Lung (tissue), 12 donors: ENCODE measurements around the gene CARD11. TPM values are rescaled to one million over a fixed set of nuclear protein-coding genes. Genes with fewer than 3 reads are reported as not detected.
"Not testable (repeated sequence)": the region's sequence is repeated elsewhere in the genome, so short reads cannot be mapped to it uniquely, and the experiment has no call there.

Experiments used
- ATAC-seq: fragments of 200-7000 bp; cut with Tn5 transposase; one replicate; pipeline ENCODE4 v1.9.1; 2020; ENCODE audit warnings: moderate number of reproducible peaks; ENCODE audit not compliant: insufficient read depth, low FRiP score
- DNase-seq, 3 donors: peaks; one replicate each; pipeline ENCODE4 v3.0.0-alpha.2; 2013 to 2017
- H3K27ac ChIP-seq, 2 donors: one replicate each; pipeline ENCODE4 v1.5.1; 2013; ENCODE audit warnings: mild to moderate bottlenecking in 2 of 2, moderate library complexity in 2 of 2, control low read depth in 1 of 2, inconsistent platforms in 1 of 2, low read depth in 1 of 2, low read length in 1 of 2
- H3K27me3 ChIP-seq, 3 donors: one replicate each; pipeline ENCODE4 v1.5.1; 2013; ENCODE audit warnings: low read length in 2 of 3; ENCODE audit not compliant: control insufficient read depth in 3 of 3, insufficient read depth in 3 of 3
- H3K36me3 ChIP-seq, 4 donors: one replicate each; pipeline ENCODE4 v1.5.1; 2013; ENCODE audit warnings: low read length in 4 of 4, mild to moderate bottlenecking in 1 of 4, moderate library complexity in 1 of 4; ENCODE audit not compliant: control insufficient read depth in 4 of 4, insufficient read depth in 4 of 4
- H3K4me1 ChIP-seq, 5 donors: one replicate each; pipeline ENCODE4 v1.5.1; 2013; ENCODE audit warnings: low read length in 5 of 5, mild to moderate bottlenecking in 2 of 5, moderate library complexity in 1 of 5; ENCODE audit not compliant: control insufficient read depth in 5 of 5, insufficient read depth in 5 of 5
- H3K4me3 ChIP-seq: one replicate; pipeline ENCODE4 v1.5.1; 2013; ENCODE audit warnings: mild to moderate bottlenecking, control low read depth, moderate library complexity
- H3K9ac ChIP-seq, 2 donors: one replicate each; pipeline ENCODE4 v1.5.1; 2013; ENCODE audit warnings: low read length in 2 of 2, control low read depth in 1 of 2; ENCODE audit not compliant: insufficient read depth in 1 of 2
- H3K9me3 ChIP-seq, 4 donors: one replicate each; pipeline ENCODE4 v1.5.1; 2013; ENCODE audit warnings: low read length in 3 of 4, mild to moderate bottlenecking in 1 of 4, moderate library complexity in 1 of 4; ENCODE audit not compliant: control insufficient read depth in 4 of 4, insufficient read depth in 3 of 4
- WGBS, 2 donors: extraction: QIAGEN DNeasy Blood & Tissue Kit; methylation state at CpG; one replicate each; pipeline ENCODE4 v1.1.7; 2013; 5-methylcytosine and 5-hydroxymethylcytosine counted together
- polyA plus RNA-seq, 2 donors: library from polyadenylated mRNA; stranded (reverse); fragments of 200-250 nt; gene quantifications; one replicate each; pipeline ENCODE4 v1.2.1, GENCODE V29; 2013
- total RNA-seq, 2 donors: library from RNA; depleted of rRNA in 1 of 2; stranded (reverse); fragments of >200 nt in 1 of 2; gene quantifications; one replicate each; pipeline ENCODE4 v1.2.1, GENCODE V29; 2014 to 2021
- TF ChIP-seq, protein P1 (sequence below): IDR thresholded peaks from 2 replicates; pipeline ENCODE4 v1.5.1; 2012; ENCODE audit warnings: mild to moderate bottlenecking; ENCODE audit errors: control extremely low read depth, extremely low read depth
- donor health status: control.
- donor health status: control.
- donor health status: Bipolar disorder and iron deficiency.
- donor health status: healthy.
- donor health status: DM: yes; HTN: yes; CAD: no.

The CARD11 gene
- total and polyA plus RNA-seq, 4 donors: 1.5 to 4.3 (median 3.7) TPM

DNA sequence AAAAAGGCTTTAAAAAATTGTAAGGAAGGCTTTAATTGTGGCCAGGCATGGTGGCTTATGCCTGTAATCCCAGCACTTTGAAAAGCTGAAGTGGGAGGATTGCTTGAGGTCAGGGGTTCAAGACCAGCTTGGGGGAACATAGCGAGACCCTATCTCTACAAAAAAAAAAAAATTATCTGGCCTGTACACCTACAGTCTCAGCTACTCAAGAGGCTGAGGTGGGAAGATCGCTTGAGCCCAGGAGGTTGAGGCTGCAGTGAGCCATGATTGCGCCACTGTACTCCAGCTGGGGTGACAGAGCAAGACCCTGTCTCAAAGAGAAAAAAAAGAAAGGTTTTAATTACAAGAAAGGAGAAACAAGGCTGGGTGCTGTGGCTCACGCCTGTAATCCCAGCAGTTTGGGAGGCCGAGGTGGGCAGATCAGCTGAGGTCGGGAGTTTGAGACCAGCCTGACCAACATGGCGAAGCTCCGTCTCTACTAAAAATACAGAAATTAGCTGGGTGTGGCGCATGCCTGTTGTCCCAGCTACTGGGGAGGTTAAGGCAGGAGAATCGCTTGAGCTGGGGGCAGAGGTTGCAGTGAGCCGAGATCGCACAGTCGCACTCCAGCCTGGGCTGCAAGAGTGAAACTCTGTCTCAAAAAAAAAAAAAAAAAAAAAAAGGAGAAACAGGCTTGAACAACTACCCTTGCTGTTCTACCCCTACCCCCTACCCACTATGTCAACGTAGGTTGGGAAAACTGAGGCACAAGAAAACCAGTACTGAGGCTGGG lies 83.7 kb downstream of the CARD11 start:
- Histone ChIP-seq H3K36me3 (no peaks in the 10 kb centered on the region), H3K9me3 (peaks cover 0 to 5% (median under 1%) of the 10 kb centered on the region in 4 donors), H3K4me1 (no peaks in the 10 kb centered on the region), H3K4me3 (no peak overlapping the region), H3K27ac (no peak overlapping the region), H3K27me3 (no peaks in the 10 kb centered on the region), H3K9ac (no peak overlapping the region)
- TF ChIP-seq, protein P1, sequence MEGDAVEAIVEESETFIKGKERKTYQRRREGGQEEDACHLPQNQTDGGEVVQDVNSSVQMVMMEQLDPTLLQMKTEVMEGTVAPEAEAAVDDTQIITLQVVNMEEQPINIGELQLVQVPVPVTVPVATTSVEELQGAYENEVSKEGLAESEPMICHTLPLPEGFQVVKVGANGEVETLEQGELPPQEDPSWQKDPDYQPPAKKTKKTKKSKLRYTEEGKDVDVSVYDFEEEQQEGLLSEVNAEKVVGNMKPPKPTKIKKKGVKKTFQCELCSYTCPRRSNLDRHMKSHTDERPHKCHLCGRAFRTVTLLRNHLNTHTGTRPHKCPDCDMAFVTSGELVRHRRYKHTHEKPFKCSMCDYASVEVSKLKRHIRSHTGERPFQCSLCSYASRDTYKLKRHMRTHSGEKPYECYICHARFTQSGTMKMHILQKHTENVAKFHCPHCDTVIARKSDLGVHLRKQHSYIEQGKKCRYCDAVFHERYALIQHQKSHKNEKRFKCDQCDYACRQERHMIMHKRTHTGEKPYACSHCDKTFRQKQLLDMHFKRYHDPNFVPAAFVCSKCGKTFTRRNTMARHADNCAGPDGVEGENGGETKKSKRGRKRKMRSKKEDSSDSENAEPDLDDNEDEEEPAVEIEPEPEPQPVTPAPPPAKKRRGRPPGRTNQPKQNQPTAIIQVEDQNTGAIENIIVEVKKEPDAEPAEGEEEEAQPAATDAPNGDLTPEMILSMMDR: no peak
- 92 to 94% methylated on average over 14 of the region's 14 CpGs for WGBS, 2 donors
- DNase-seq: no peak
- ATAC-seq: no peak

DNA sequence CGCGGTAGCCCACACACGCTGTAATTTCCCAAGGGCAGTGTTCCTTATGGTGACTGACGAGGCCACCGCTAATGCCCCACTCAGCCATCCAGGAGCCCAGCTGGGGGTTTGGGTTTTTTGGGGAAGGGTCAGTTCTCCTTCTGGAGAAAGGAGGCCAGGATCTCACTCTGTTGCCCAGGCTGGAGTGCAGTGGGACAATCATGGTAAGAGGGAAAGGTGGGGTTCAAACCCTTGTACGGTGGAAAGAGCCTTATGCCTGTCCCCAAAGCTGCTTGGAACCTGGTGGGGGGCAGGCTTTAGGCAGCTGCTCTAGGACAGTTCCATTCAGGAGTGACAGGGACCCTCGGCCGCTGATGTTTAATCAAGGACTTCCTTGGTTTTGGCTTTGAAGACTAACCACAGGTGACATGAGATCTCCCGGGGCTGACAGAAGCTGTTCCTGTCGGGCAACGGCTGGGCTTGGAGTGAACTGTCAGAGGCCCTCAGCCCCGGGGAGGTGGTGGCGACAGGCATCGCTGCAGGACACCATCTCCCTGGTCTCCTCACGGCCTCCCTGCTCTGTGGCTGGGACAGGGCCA lies 84.5 kb downstream of the CARD11 start:
- Histone ChIP-seq H3K9me3 (no peaks in the 10 kb centered on the region), H3K4me1 (no peaks in the 10 kb centered on the region), H3K9ac (no peak overlapping the region), H3K27ac (no peak overlapping the region), H3K27me3 (no peaks in the 10 kb centered on the region), H3K4me3 (no peak overlapping the region), H3K36me3 (no peaks in the 10 kb centered on the region)
- DNase-seq (no peak), ATAC-seq (no peak)
- TF ChIP-seq, protein P1: no peak
- 55 to 66% methylated on average over 15 of the region's 15 CpGs for WGBS, 2 donors

DNA sequence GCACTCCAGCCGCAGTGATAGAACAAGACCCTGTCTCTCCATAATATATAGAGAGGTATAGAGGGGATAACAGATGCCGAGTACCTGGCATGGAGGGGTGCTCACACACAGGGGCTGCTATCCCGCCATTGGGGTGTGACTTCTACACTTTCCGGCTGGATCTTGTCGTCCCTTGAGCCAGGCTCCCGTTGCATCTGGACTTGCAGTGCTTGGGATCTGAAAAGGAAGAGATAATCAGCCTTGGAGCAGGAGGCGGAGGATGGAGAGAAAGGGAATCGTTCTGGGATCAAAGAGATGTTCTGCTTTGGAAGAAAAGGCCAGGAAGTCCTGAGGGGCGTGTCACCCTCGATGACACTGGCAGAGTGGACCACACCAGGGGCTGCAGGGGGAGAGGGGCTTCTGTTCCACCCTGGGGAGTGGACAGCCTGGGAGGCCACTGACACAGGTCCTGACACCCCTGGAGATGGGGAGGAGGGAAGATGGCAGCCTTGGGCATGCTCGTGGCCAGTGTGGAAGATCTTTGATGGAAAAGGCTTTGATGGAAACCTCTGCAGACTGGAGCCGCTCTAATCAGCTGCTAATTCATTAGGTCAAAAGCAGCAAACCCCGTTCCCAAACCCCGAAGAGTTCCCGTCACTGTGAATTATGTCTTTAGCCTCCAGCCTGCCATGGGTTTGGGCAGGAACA lies 85.1 kb downstream of the CARD11 start:
- H3K9me3 ChIP-seq: no peaks in the 10 kb centered on the region
- H3K27me3 ChIP-seq: no peaks in the 10 kb centered on the region
- H3K27ac ChIP-seq: no peak overlapping the region
- ATAC-seq (no peak), DNase-seq (no peak)
- no peak overlapping the region for H3K9ac ChIP-seq
- H3K4me1 ChIP-seq: no peaks in the 10 kb centered on the region
- H3K36me3 ChIP-seq: no peaks in the 10 kb centered on the region
- H3K4me3 ChIP-seq: no peak overlapping the region
- TF ChIP-seq, protein P1: no peak
- WGBS, 2 donors: 80 to 87% methylated on average over 15 of the region's 15 CpGs

DNA sequence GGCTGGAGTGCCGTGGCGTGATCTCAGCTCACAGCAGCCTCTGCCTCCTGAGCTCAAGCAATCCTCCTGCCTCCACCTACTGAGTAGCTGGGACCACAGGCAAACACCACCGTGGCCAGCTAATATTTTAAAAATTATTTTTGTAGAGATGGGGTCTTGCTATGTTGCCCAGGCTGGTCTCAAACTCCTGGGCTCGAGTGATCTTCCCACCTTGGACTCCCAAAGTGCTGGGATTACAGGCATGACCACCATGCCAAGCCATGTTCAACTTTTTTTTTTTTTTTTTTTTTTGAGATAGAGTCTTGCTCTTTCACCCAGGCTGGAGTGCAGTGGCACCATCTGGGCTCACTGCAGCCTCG lies 86.3 kb downstream of the CARD11 start:
- 87 to 95% methylated on average over 5 of the region's 5 CpGs for WGBS, 2 donors

More for the DNA sequence above, 86.3 kb downstream of the CARD11 start:
- H3K4me3 ChIP-seq, DNase-seq, H3K9ac ChIP-seq, ATAC-seq, H3K27me3 ChIP-seq, H3K27ac ChIP-seq, H3K36me3 ChIP-seq, H3K9me3 ChIP-seq, H3K4me1 ChIP-seq: not testable (repeated sequence)
